CD4-positive, alpha-beta T cell (primary cell): ENCODE measurements around the gene FMN1. TPM values are rescaled to one million over a fixed set of nuclear protein-coding genes. Genes with fewer than 3 reads are reported as not detected.

Experiments used
- ATAC-seq: fragments of 200-7000 bp; cut with Tn5 transposase; one replicate; pipeline ENCODE4 v1.10.0; 2022; ENCODE audit warnings: mild to moderate bottlenecking; ENCODE audit not compliant: poor library complexity
- CTCF ChIA-PET: fragments of 350-600 bp; sonication (Branson Sonifier 250); formaldehyde crosslinking; loops from one replicate; lab custom pipeline; 2021; ENCODE audit warnings: antibody characterized with exemption, inconsistent platforms; lab: Charles Lee
- POLR2A ChIA-PET: fragments of 350-600 bp; sonication (Branson Sonifier 250); formaldehyde crosslinking; loops from one replicate; lab custom pipeline; 2021; ENCODE audit warnings: antibody characterized with exemption, inconsistent platforms; lab: Charles Lee
- DNase-seq, 14 experiments: peaks; one replicate each; pipeline ENCODE4 v3.0.0-alpha.2; 2013 to 2020; ENCODE audit warnings: mixed read lengths in 2 of 14
- H3K27ac ChIP-seq, 2 donors: one replicate each; pipeline versions ENCODE4 v1.5.1 to v1.7.0; 2013; ENCODE audit warnings: low read length in 2 of 2, low read depth in 1 of 2, mild to moderate bottlenecking in 1 of 2
- H3K27me3 ChIP-seq, 2 experiments: 1 replicate in 1 of 2; 2 replicates in 1 of 2; pipeline versions ENCODE4 v1.6.1 to v1.7.0; 2013; ENCODE audit warnings: low read length in 2 of 2, control low read depth in 1 of 2, mild to moderate bottlenecking in 1 of 2, moderate library complexity in 1 of 2; ENCODE audit not compliant: insufficient read depth in 2 of 2, control insufficient read depth in 1 of 2
- H3K36me3 ChIP-seq: one replicate; pipeline ENCODE4 v1.6.1; 2013; ENCODE audit warnings: low read length, control low read depth; ENCODE audit not compliant: insufficient read depth
- H3K4me1 ChIP-seq: one replicate; pipeline ENCODE4 v1.6.1; 2013; ENCODE audit warnings: low read length, control low read depth; ENCODE audit not compliant: insufficient read depth
- H3K4me3 ChIP-seq: one replicate; pipeline ENCODE4 v1.5.1; 2013; ENCODE audit warnings: mild to moderate bottlenecking, low read length, moderate library complexity
- H3K9me3 ChIP-seq, 2 experiments: 1 replicate in 1 of 2; 2 replicates in 1 of 2; pipeline versions ENCODE4 v1.6.1 to v1.7.0; 2013; ENCODE audit warnings: low read length in 2 of 2, mild to moderate bottlenecking in 2 of 2, control low read depth in 1 of 2, moderate library complexity in 1 of 2; ENCODE audit not compliant: control insufficient read depth in 1 of 2, insufficient read depth in 1 of 2
- H3K27ac Mint-ChIP-seq: one replicate; pipeline ENCODE4 v1.8.0; 2020; ENCODE audit warnings: mixed read lengths
- H3K27me3 Mint-ChIP-seq: one replicate; pipeline ENCODE4 v1.8.0; 2021; ENCODE audit warnings: mixed read lengths
- H3K36me3 Mint-ChIP-seq: one replicate; pipeline ENCODE4 v1.8.0; 2021; ENCODE audit warnings: low read depth, mixed read lengths
- H3K4me1 Mint-ChIP-seq: one replicate; pipeline ENCODE4 v1.8.0; 2021; ENCODE audit warnings: low read depth, mixed read lengths
- H3K4me3 Mint-ChIP-seq: one replicate; pipeline ENCODE4 v1.8.0; 2020; ENCODE audit warnings: mild to moderate bottlenecking, mixed read lengths
- H3K9me3 Mint-ChIP-seq: one replicate; pipeline ENCODE4 v1.8.0; 2020; ENCODE audit warnings: mixed read lengths
- CTCF ChIP-seq: fragments of 200-600 bp; IDR thresholded peaks from one replicate; pipeline ENCODE4 v1.8.0; 2022; ENCODE audit warnings: antibody characterized with exemption, mild to moderate bottlenecking
- intact Hi-C, 2 experiments: fragments of 100-400 bp; cut with DNase I in 1 of 2; cut with micrococcal nuclease in 1 of 2; formaldehyde crosslinking; loops; one replicate each; pipeline versions ENCODE4 v1.15.1 to v1.9.0; 2023 to 2025; cut with DNase I, micrococcal nuclease
- total RNA-seq, 174 experiments: library from RNA in 2 of 174; stranded (reverse) in 2 of 174; gene quantifications; one replicate each; pipeline ENCODE4 v1.2.3 and lab custom pipeline; 2021 to 2026

FMN1 gene
- total RNA-seq, 2 experiments from 2014 or later = 0.39 to 0.55 TPM

- Histone ChIP-seq H3K4me1 (no peaks in the 10 kb centered on the region), H3K36me3 (no peaks in the 10 kb centered on the region), H3K27me3 (no peaks in the 10 kb centered on the region), H3K4me3 (no peak overlapping the region), H3K27ac (no peak overlapping the region), H3K9me3 (peaks cover 0 to 4% of the 10 kb centered on the region in 2 experiments)
- DNase-seq (no peak), ATAC-seq (no peak)
- H3K4me1 Mint-ChIP-seq = no peaks in the 10 kb centered on the region
- no peak overlapping the region for H3K4me3 Mint-ChIP-seq
- CTCF ChIA-PET = no interaction called here
- H3K9me3 Mint-ChIP-seq = peaks cover 3% of the 10 kb centered on the region
- H3K27me3 Mint-ChIP-seq = peaks cover 3% of the 10 kb centered on the region
- intact Hi-C loops = no loop called here
- H3K27ac Mint-ChIP-seq = no peak overlapping the region
- POLR2A ChIA-PET = no interaction called here
- no peaks in the 10 kb centered on the region for H3K36me3 Mint-ChIP-seq
- TF ChIP-seq CTCF = no peak
Observed at GRCh38 chr15:32778391-32779176, 415.9 kb downstream of the FMN1 start.

- Histone ChIP-seq H3K4me3 (no peak overlapping the region), H3K27ac (no peak overlapping the region), H3K4me1 (no peaks in the 10 kb centered on the region), H3K27me3 (no peaks in the 10 kb centered on the region), H3K9me3 (peaks cover 0 to 4% of the 10 kb centered on the region in 2 experiments), H3K36me3 (no peaks in the 10 kb centered on the region)
- H3K27me3 Mint-ChIP-seq = no peaks in the 10 kb centered on the region
- ChIA-PET POLR2A (no interaction called here), CTCF (no interaction called here)
- no peak overlapping the region for H3K27ac Mint-ChIP-seq
- no peak for TF ChIP-seq CTCF
- ATAC-seq (no peak), DNase-seq (no peak)
- no peaks in the 10 kb centered on the region for H3K36me3 Mint-ChIP-seq
- H3K9me3 Mint-ChIP-seq = peaks cover 3% of the 10 kb centered on the region
- no peak overlapping the region for H3K4me3 Mint-ChIP-seq
- intact Hi-C loops = no loop called here
- no peaks in the 10 kb centered on the region for H3K4me1 Mint-ChIP-seq
Observed at GRCh38 chr15:32775103-32775502, 419.4 kb downstream of the FMN1 start.

GRCh38 chr15:32774022-32774421, 420.5 kb downstream of the FMN1 start:
- H3K27ac Mint-ChIP-seq = no peak overlapping the region
- intact Hi-C loops = no loop called here
- no peaks in the 10 kb centered on the region for H3K36me3 Mint-ChIP-seq
- H3K9me3 Mint-ChIP-seq = no peaks in the 10 kb centered on the region
- H3K27me3 Mint-ChIP-seq = no peaks in the 10 kb centered on the region
- ChIA-PET POLR2A (no interaction called here), CTCF (no interaction called here)
- Histone ChIP-seq H3K36me3 (no peaks in the 10 kb centered on the region), H3K4me3 (no peak overlapping the region), H3K4me1 (no peaks in the 10 kb centered on the region), H3K27me3 (no peaks in the 10 kb centered on the region), H3K9me3 (peaks cover 0 to 3% of the 10 kb centered on the region in 2 experiments), H3K27ac (no peak overlapping the region)
- H3K4me1 Mint-ChIP-seq = no peaks in the 10 kb centered on the region
- ATAC-seq (no peak), DNase-seq (no peak)
- TF ChIP-seq CTCF = no peak
- H3K4me3 Mint-ChIP-seq = no peak overlapping the region
